BE2C (cell line): ENCODE measurements around the gene PRSS56.

ENCODE experiments used
- DNase-seq: peaks from one replicate; pipeline ENCODE4 v3.0.0-alpha.2; 2020
- H3K27me3 ChIP-seq: fragments of 250-450 bp; sonication (Bioruptor Pico); 2 replicates; pipeline ENCODE4 v1.5.1; 2020; ENCODE audit warnings: mild to moderate bottlenecking
- H3K36me3 ChIP-seq: fragments of 250-450 bp; sonication (Bioruptor Pico); 2 replicates; pipeline ENCODE4 v1.5.1; 2020; ENCODE audit warnings: mild to moderate bottlenecking
- H3K4me1 ChIP-seq: fragments of 250-450 bp; sonication (Bioruptor Pico); 2 replicates; pipeline ENCODE4 v1.5.1; 2020
- H3K4me3 ChIP-seq: 2 replicates; pipeline ENCODE4 v1.5.1; 2011; ENCODE audit warnings: low read depth, low read length
- H3K9me3 ChIP-seq: fragments of 250-450 bp; sonication (Bioruptor Pico); 2 replicates; pipeline ENCODE4 v1.5.1; 2020
- CTCF ChIP-seq: IDR thresholded peaks from 2 replicates; pipeline ENCODE4 v1.5.1; 2012; ENCODE audit warnings: mild to moderate bottlenecking, low read depth, low read length

The PRSS56 gene

DNA sequence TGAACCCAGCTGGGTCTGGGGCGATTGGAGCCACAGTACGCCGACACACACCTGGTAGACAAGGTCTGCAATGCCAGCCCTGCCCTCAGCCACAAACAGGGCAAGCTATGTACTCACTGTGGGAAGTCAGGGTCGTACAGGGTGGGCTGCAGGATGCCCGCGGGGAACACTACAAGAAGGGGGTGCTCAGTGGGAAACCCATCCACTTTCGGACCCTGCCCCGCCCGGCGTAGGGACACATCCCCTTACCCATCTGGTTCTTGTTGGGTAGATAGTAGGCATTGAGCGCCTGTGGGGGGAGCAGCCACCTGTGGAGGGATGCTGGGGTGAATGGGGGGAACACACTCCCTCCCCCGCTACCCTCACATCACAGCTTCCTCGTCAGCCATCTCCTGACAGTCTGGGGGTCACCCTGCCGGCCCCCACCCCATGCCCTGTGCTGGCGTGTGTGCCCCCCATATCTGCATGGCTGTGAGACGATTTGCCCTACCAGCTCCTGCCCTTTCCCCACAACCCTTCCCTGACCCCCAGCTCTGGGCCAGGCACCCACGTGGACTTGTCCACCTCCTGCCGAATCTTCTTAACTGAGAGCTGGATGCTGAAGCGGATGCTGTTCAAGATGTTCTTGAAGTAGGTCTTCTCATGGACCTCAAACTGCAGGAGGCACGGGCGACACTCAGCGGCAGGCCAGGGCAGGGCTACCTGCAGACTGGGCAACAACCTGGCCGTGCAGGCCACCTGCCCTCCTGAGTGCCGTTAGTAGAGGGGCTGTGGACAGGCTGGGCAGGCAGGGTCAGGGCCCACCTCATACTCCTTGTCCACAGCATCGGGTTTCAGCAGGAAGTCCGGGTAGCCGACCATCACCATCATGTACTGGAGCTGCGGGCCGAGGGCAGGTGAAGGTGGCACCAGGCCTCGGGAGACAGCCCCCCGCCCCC is 37.6 kb upstream of the PRSS56 start:
- DNase-seq, result no peak
- no peaks in the 10 kb centered on the region for H3K4me1 ChIP-seq
- H3K27me3 ChIP-seq, result peaks cover 37% of the 10 kb centered on the region

GRCh38 chr2:232483311-232483922 is 36.8 kb upstream of the PRSS56 start:
- Histone ChIP-seq H3K36me3 (no peaks in the 10 kb centered on the region), H3K27me3 (peaks cover 46% of the 10 kb centered on the region), H3K4me3 (no peak overlapping the region), H3K4me1 (no peaks in the 10 kb centered on the region), H3K9me3 (no peaks in the 10 kb centered on the region)
- TF ChIP-seq CTCF, result no peak
- DNase-seq, result no peak

More for the DNA sequence above, 37.6 kb upstream of the PRSS56 start:
- H3K4me3 ChIP-seq, result no peak overlapping the region
- no peaks in the 10 kb centered on the region for H3K9me3 ChIP-seq
- H3K36me3 ChIP-seq, result no peaks in the 10 kb centered on the region
- TF ChIP-seq CTCF, result no peak

DNA sequence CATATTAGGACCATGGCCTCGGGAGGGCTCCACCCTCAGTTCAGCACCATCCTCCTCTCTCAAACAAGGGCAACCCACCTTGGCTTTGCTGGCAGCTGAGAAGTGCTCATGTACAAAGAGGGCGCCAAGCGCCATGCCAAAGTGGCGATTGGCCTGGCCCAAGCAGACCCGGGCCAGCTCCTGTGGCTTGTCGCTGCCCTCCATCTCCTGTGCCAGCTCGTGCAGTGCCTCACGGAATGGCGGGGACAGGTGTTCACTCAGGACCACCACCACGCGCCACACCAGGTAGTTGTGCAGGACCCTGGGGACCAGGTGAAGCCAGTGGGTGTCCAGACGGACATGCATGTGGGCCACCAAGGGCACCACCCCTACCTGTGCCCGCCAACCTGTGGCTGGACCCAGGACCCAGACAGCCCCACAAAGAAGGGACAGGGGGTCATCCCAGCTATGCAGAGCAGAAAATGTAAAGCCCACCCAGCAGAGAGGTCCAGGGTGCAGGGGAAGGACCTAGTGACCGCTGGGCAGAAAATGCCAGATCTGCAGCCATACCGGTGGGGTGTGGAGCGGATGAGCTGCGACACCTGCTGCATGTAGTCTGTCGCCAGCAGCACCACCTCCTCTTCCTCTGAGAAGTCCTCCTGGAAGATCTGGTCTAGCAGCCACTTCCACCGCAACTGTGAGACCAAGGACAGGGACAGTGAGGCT is 36.1 kb upstream of the PRSS56 start:
- no peak overlapping the region for H3K4me3 ChIP-seq
- H3K27me3 ChIP-seq, result peaks cover 51% of the 10 kb centered on the region

DNA sequence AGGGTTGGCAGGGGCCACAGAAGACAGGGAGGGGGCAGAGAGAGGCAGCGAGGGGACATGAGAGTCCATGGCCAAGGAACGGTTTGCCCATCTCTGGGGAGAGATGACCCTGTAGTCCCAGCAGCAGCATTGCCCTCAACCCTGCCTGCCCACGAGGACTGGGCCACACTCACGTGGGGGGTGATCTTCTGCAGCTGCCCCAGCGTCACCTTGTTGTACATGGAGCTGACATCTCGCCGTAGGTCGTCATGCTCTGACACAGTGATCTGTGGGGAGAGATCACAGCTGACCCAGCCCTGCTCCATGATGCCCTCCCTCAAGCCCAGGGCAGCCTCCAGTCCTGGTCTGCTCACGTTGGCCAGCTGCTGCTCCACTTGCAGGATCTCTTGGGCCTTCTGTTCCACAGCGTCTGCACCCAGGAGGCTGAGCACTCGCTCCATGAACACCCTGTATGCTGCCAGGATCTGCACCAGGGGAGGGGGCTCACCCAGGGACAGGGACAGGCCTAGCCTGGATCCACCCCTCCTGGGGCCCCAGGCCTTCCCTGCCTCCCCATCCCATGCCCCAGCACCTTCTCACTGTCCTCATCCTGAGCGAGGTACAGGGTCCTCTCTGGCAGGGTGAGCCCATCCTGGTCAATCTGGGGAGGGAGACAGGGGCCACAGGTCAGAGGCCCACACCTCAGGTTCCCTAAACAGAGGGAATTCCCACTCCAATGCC is 35.4 kb upstream of the PRSS56 start:
- no peak for DNase-seq
- no peaks in the 10 kb centered on the region for H3K9me3 ChIP-seq
- H3K27me3 ChIP-seq, result peaks cover 51% of the 10 kb centered on the region
- no peak for TF ChIP-seq CTCF
- no peaks in the 10 kb centered on the region for H3K4me1 ChIP-seq
- no peaks in the 10 kb centered on the region for H3K36me3 ChIP-seq
- H3K4me3 ChIP-seq, result no peak overlapping the region

More for the DNA sequence above, 36.1 kb upstream of the PRSS56 start:
- Histone ChIP-seq H3K4me1 (no peaks in the 10 kb centered on the region), H3K9me3 (no peaks in the 10 kb centered on the region), H3K36me3 (no peaks in the 10 kb centered on the region)
- DNase-seq, result no peak
- no peak for TF ChIP-seq CTCF

DNA sequence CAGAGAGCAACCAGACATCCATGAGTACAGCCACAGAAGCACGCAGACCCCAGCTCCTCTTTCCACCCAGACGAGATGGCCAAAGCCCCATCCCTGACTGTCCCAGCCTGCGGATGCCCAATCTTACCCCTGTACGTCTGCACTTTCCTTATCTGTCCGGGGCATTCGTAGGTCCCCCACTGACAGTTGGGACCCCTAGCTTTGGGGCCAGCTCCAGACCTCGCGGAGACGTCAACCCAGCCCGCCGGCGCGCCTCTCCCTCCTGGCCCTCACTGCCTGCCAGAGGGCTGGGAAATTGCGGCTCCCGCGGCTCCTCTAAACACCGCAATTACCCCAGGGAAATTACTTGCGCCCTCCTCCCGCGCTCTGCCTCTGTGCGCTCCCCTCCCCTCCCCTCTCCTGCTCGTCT is 34.8 kb upstream of the PRSS56 start:
- DNase-seq, result no peak
- no peak for TF ChIP-seq CTCF
- H3K4me3 ChIP-seq, result no peak overlapping the region
- no peaks in the 10 kb centered on the region for H3K9me3 ChIP-seq
- no peaks in the 10 kb centered on the region for H3K36me3 ChIP-seq
- H3K27me3 ChIP-seq, result peaks cover 51% of the 10 kb centered on the region
- no peaks in the 10 kb centered on the region for H3K4me1 ChIP-seq
